Chondrocyte (in vitro differentiated cells): Measurements from ENCODE around the gene GUSB. TPM values are rescaled to one million over a fixed set of nuclear protein-coding genes. Genes with fewer than 3 reads are reported as not detected.

Experiments used
- DNase-seq: peaks from one replicate; pipeline ENCODE4 v3.0.0; 2021; ENCODE audit warnings: mixed read lengths, low spot score
- H3K27ac Mint-ChIP-seq: one replicate; pipeline ENCODE4 v1.8.0; 2021; ENCODE audit warnings: mild to moderate bottlenecking, moderate library complexity, mixed read lengths; ENCODE audit not compliant: unreplicated experiment
- H3K27me3 Mint-ChIP-seq: 2 replicates; pipeline ENCODE4 v1.8.0; 2021; ENCODE audit warnings: low read depth, mixed read lengths
- H3K36me3 Mint-ChIP-seq: 2 replicates; pipeline ENCODE4 v1.8.0; 2021; ENCODE audit warnings: low read depth, mixed read lengths
- H3K4me1 Mint-ChIP-seq: 2 replicates; pipeline ENCODE4 v1.8.0; 2021; ENCODE audit warnings: low read depth, mild to moderate bottlenecking, mixed read lengths
- H3K4me3 Mint-ChIP-seq: one replicate; pipeline ENCODE4 v1.8.0; 2021; ENCODE audit warnings: mild to moderate bottlenecking, moderate library complexity, mixed read lengths; ENCODE audit not compliant: unreplicated experiment
- H3K9me3 Mint-ChIP-seq: 2 replicates; pipeline ENCODE4 v1.8.0; 2021; ENCODE audit warnings: low read depth, mixed read lengths
- total RNA-seq: library from RNA; stranded (reverse); gene quantifications from 3 replicates; pipeline ENCODE4 v1.2.1, GENCODE V29; 2021
- TF ChIP-seq, protein P1 (sequence below): fragments of 200-600 bp; sonication (generic); IDR thresholded peaks from 2 replicates; pipeline ENCODE4 v1.5.0; 2021; ENCODE audit warnings: antibody characterized with exemption, mild to moderate bottlenecking, moderate library complexity

The GUSB gene
- total RNA-seq, 1 donor from 2014 or later, result 27.3 TPM

- Mint-ChIP-seq H3K36me3 (no peaks in the 10 kb centered on the region), H3K4me3 (no peak overlapping the region), H3K27ac (no peak overlapping the region), H3K9me3 (no peaks in the 10 kb centered on the region), H3K4me1 (peaks cover 7% of the 10 kb centered on the region), H3K27me3 (no peaks in the 10 kb centered on the region)
- DNase-seq, result no peak
- TF ChIP-seq, protein P1, sequence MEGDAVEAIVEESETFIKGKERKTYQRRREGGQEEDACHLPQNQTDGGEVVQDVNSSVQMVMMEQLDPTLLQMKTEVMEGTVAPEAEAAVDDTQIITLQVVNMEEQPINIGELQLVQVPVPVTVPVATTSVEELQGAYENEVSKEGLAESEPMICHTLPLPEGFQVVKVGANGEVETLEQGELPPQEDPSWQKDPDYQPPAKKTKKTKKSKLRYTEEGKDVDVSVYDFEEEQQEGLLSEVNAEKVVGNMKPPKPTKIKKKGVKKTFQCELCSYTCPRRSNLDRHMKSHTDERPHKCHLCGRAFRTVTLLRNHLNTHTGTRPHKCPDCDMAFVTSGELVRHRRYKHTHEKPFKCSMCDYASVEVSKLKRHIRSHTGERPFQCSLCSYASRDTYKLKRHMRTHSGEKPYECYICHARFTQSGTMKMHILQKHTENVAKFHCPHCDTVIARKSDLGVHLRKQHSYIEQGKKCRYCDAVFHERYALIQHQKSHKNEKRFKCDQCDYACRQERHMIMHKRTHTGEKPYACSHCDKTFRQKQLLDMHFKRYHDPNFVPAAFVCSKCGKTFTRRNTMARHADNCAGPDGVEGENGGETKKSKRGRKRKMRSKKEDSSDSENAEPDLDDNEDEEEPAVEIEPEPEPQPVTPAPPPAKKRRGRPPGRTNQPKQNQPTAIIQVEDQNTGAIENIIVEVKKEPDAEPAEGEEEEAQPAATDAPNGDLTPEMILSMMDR, result no peak
Measured at GRCh38 chr7:65923316-65923715, 58.7 kb downstream of the GUSB start.

GRCh38 chr7:65915921-65916657, 65.9 kb downstream of the GUSB start:
- Mint-ChIP-seq H3K4me3 (no peak overlapping the region), H3K27ac (no peak overlapping the region), H3K27me3 (no peaks in the 10 kb centered on the region), H3K36me3 (peaks cover 1% of the 10 kb centered on the region), H3K4me1 (peaks cover 11% of the 10 kb centered on the region), H3K9me3 (no peaks in the 10 kb centered on the region)
- TF ChIP-seq, protein P1, result no peak
- no peak for DNase-seq

- TF ChIP-seq, protein P1, result no peak
- Mint-ChIP-seq H3K27ac (no peak overlapping the region), H3K4me3 (no peak overlapping the region), H3K36me3 (peaks cover 1% of the 10 kb centered on the region), H3K27me3 (no peaks in the 10 kb centered on the region), H3K4me1 (peaks cover 17% of the 10 kb centered on the region), H3K9me3 (no peaks in the 10 kb centered on the region)
- no peak for DNase-seq
Measured at GRCh38 chr7:65912237-65912636, 69.8 kb downstream of the GUSB start.

Other genes starting within 250 kb of the GUSB start
- 29.2 to 32.5 TPM (median 31.8 TPM) in 3 replicates for gene VKORC1L1, start 109.1 kb downstream of the GUSB start, total RNA-seq
- gene ASL, start 93.6 kb upstream of the GUSB start, total RNA-seq, result 24.0 to 26.1 TPM (median 25.5 TPM) in 3 replicates
- 22.8 to 24.2 TPM (median 23.3 TPM) in 3 replicates for gene CRCP, start 132.6 kb upstream of the GUSB start, total RNA-seq
- gene TPST1, start 223.1 kb upstream of the GUSB start, total RNA-seq, result 28.0 to 36.5 TPM (median 30.0 TPM) in 3 replicates